AG10803 (cell line): ENCODE measurements around the gene TRMT44.

Experiments used
- DNase-seq: peaks from one replicate; pipeline ENCODE4 v3.0.0; 2010; ENCODE audit warnings: low read depth
- H3K4me3 ChIP-seq: 2 replicates; pipeline ENCODE4 v1.5.1; 2011; ENCODE audit warnings: mild to moderate bottlenecking, low read length, control low read depth
- CTCF ChIP-seq: conservative IDR thresholded peaks from 2 replicates; pipeline ENCODE4 v1.5.1; 2011; ENCODE audit warnings: mild to moderate bottlenecking, low read length, control low read depth, inconsistent platforms

Gene TRMT44

DNA sequence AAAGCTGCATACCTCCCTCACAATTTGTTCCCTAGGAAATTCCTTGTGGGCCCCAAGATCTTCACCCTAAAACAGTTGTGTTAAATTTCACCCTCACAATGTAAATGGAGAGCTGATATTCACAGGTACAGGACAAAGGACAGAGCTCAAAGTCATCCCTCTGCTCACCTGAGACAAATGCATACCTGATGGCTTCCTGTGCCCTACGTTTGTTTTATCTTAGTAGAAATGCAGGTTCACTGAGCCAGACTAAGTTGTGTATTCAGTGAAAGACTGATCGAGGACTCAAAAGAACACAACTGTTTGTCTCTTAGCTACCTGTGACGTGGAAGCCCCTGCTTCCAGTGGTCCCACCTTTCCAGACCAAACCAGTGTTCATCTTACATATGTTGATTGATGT, 53.6 kb downstream of the TRMT44 start:
- no peak for TF ChIP-seq CTCF
- H3K4me3 ChIP-seq, result no peak overlapping the region

GRCh38 chr4:8494983-8495548, 54.5 kb downstream of the TRMT44 start:
- no peak for DNase-seq
- no peak for TF ChIP-seq CTCF
- no peak overlapping the region for H3K4me3 ChIP-seq

More for the DNA sequence above, 53.6 kb downstream of the TRMT44 start:
- DNase-seq, result no peak

- no peak for TF ChIP-seq CTCF
- H3K4me3 ChIP-seq, result no peak overlapping the region
- DNase-seq, result no peak
These were observed 55.2 kb downstream of the TRMT44 start for GRCh38 chr4:8495803-8496202.

DNA sequence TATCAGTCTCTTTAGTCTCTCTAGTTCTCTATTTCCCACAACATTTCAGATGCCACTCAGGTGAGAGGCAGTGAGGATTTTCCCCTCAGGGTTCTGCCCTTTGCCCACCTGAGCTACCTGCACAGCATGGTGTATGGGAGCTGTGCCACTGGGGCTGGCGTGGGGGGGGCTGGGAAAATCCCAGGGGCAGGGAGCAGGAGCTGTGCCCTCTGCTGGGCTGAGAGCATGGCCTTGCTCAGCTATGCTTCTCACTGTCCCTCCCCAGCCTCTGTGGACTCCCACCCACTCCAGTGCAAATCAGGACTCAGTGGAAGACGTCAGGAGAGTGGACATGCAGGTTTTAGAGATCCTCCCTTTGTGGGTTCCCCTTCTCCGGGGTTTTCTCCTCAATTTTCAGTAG, 57.2 kb downstream of the TRMT44 start:
- no peak overlapping the region for H3K4me3 ChIP-seq
- TF ChIP-seq CTCF, result no peak
- no peak for DNase-seq

DNA sequence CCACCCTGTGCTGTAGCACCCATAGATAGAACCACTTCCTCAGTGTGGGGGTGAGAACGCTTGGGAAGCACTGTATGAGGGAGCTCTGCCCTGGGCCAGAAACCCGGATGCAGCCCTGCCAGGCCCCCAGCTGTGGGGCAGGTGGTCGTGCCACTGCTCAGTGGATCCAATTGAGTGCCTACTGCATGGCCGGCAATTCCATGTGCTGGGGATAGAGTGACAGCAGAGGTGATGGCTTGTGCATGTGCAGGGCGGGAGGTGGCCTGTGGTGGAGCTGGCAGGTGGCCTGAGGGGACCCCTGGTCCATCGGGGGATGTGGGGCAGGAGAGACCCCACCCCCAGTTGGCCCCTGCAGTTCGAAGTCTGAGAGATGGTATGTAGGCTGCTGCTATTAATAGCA, 60.4 kb downstream of the TRMT44 start:
- no peak for DNase-seq
- TF ChIP-seq CTCF, result no peak
- H3K4me3 ChIP-seq, result no peak overlapping the region

- DNase-seq, result no peak
- TF ChIP-seq CTCF, result no peak
- H3K4me3 ChIP-seq, result no peak overlapping the region
These were observed 61.2 kb downstream of the TRMT44 start for GRCh38 chr4:8501781-8502180.

DNA sequence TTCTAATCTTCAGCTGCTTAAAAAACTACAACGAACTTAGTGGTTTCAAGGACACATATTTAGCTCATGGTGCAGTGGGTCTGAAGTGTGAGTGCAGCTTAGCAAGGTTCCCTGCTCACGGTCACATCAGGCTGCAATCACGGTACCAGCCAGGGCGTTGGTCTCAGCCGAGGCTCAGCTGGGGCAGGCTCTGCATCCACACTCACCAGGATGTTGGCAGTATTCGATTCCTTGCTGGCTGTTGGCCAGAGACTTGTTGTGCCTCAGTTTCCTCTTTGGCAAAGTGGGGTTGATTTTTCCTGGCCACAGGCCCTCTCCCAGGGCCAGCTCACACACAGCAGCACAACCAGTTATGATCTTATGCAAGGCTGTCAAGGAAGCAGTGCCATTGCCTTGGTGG, 61.8 kb downstream of the TRMT44 start:
- no peak for TF ChIP-seq CTCF
- no peak for DNase-seq
- H3K4me3 ChIP-seq, result no peak overlapping the region
